ENCODE results near the gene CD22. TPM values are rescaled to one million over a fixed set of nuclear protein-coding genes. Genes with fewer than 3 reads are reported as not detected.

The CD22 gene
- total and polyA plus RNA-seq, 2 of the 13 experiments (the other 11 are each of a cell fraction or from before 2014, with no cell fraction given) = 0.71 to 1.7 TPM

DNA sequence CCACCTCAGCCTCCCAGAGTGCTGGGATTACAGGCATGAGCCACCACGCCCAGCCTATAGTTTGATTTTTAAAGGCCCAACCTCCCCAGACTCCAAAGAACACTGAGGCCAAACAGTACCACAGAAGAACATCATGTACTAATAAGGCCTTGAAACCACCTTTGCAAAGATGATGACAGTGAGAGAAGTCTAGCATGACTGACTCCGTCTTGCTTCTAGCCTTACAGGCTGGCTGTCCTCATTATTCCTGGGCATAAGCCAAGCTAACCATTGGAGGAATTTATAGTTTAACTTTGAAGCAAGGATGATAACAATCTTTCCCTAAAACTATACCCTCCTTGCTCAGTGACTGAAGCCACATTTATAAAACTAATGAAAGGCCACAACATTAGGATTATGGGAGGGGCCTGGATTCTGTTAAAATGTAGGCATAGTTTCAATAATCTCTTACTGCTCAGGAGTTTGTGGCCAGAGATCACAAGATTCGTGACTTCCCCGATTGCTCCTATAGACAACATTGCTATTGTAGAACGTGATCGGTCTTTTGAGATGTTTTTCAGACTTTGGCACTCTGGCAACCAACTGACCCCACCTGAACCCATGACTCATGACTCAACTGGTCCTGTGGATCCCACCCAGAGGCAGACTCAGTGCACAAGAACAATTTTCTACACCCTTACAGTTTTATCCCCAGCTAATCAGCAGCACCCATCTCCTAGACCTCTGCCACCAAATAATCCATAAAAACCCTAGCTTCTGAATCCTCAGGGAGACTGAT, 59.5 kb downstream of the CD22 start (continued):
- TF ChIP-seq ZSCAN21 (CRISPR knock-in tag; IDR thresholded peaks at IDR 0.05; ENCODE audit: borderline replicate concordance) (no peak), THRA (CRISPR knock-in tag; IDR thresholded peaks at IDR 0.05; ENCODE audit: borderline replicate concordance) (peak; percentile 93), ZIK1 (CRISPR knock-in tag; IDR thresholded peaks at IDR 0.05; ENCODE audit: borderline replicate concordance, low read depth) (no peak), AKAP8 (CRISPR knock-in tag; IDR thresholded peaks at IDR 0.05) (no peak), ZNF737 (CRISPR knock-in tag; IDR thresholded peaks at IDR 0.05; ENCODE audit: borderline replicate concordance) (no peak), ZFP1 (CRISPR knock-in tag; IDR thresholded peaks at IDR 0.05) (peak; percentile 77; the same call in 1 of the 2 replicates), IKZF1 (IDR thresholded peaks at IDR 0.05) (no peak), IRF2 (CRISPR knock-in tag; IDR thresholded peaks at IDR 0.05) (0 out of 2 replicates have a peak, but pooled peaks have one; percentile 5), BHLHE40 (IDR thresholded peaks at IDR 0.05; ENCODE audit: low read length) (peak; percentile 57), STAT6 (CRISPR knock-in tag; IDR thresholded peaks at IDR 0.05; ENCODE audit: borderline replicate concordance) (no peak), KLF16 (CRISPR knock-in tag; IDR thresholded peaks at IDR 0.05) (0 out of 4 replicates have a peak, but pooled peaks of 1 of the 2 experiments have one; percentile 23), ZFY (CRISPR knock-in tag; IDR thresholded peaks at IDR 0.05) (no peak), THAP8 (CRISPR knock-in tag; IDR thresholded peaks at IDR 0.05; ENCODE audit: borderline replicate concordance) (no peak), EP300 (IDR thresholded peaks at IDR 0.05; ENCODE audit: low read depth in 2 of 2, low read length in 2 of 2) (peak in 1 of 2 experiments; percentile 84; a peak in 2 of 4 replicates), EP300 (CRISPR knock-in tag; IDR thresholded peaks at IDR 0.05; ENCODE audit: borderline replicate concordance) (no peak), ZNF558 (CRISPR knock-in tag; IDR thresholded peaks at IDR 0.05; ENCODE audit: borderline replicate concordance) (no peak), MED1 (CRISPR knock-in tag; IDR thresholded peaks at IDR 0.05) (peak; percentile 38), ARNT2 (CRISPR knock-in tag; IDR thresholded peaks at IDR 0.05; ENCODE audit: low read depth) (no peak), PAF1 (CRISPR knock-in tag; IDR thresholded peaks at IDR 0.05) (no peak), FOXP1 (IDR thresholded peaks at IDR 0.05) (no peak), FOXP1 (CRISPR knock-in tag; IDR thresholded peaks at IDR 0.05) (peak; percentile 39; the same call in 1 of the 2 replicates)
- TF ChIP-seq, protein P1, sequence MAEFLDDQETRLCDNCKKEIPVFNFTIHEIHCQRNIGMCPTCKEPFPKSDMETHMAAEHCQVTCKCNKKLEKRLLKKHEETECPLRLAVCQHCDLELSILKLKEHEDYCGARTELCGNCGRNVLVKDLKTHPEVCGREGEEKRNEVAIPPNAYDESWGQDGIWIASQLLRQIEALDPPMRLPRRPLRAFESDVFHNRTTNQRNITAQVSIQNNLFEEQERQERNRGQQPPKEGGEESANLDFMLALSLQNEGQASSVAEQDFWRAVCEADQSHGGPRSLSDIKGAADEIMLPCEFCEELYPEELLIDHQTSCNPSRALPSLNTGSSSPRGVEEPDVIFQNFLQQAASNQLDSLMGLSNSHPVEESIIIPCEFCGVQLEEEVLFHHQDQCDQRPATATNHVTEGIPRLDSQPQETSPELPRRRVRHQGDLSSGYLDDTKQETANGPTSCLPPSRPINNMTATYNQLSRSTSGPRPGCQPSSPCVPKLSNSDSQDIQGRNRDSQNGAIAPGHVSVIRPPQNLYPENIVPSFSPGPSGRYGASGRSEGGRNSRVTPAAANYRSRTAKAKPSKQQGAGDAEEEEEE (CRISPR knock-in tag; IDR thresholded peaks at IDR 0.05; ENCODE audit: borderline replicate concordance) = no peak
- TF ChIP-seq, protein P2, sequence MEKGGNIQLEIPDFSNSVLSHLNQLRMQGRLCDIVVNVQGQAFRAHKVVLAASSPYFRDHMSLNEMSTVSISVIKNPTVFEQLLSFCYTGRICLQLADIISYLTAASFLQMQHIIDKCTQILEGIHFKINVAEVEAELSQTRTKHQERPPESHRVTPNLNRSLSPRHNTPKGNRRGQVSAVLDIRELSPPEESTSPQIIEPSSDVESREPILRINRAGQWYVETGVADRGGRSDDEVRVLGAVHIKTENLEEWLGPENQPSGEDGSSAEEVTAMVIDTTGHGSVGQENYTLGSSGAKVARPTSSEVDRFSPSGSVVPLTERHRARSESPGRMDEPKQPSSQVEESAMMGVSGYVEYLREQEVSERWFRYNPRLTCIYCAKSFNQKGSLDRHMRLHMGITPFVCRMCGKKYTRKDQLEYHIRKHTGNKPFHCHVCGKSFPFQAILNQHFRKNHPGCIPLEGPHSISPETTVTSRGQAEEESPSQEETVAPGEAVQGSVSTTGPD (CRISPR knock-in tag; IDR thresholded peaks at IDR 0.05) = 0 out of 2 replicates have a peak, but pooled peaks have one; percentile 8

Measured in HepG2 (cell line).